Stomach (tissue), 4 donors: ENCODE measurements around the gene KLHL42.

Source experiments
- CTCF ChIP-seq, 7 experiments: fragments of 450-650 bp in 4 of 7; fragments of 200-600 bp in 3 of 7; sonication (generic) in 3 of 7; IDR thresholded peaks; one replicate each; pipeline ENCODE4 v1.5.1; 2016 to 2019; ENCODE audit warnings: antibody characterized with exemption in 7 of 7, control low read depth in 2 of 7, mild to moderate bottlenecking in 1 of 7
- EP300 ChIP-seq: sonication (generic); formaldehyde crosslinking; IDR thresholded peaks from one replicate; pipeline ENCODE4 v1.6.1; 2017; ENCODE audit warnings: antibody characterized with exemption
- POLR2AphosphoS5 ChIP-seq, 3 donors: sonication (generic); formaldehyde crosslinking; IDR thresholded peaks; one replicate each; pipeline ENCODE4 v1.6.1; 2016; ENCODE audit warnings: antibody characterized with exemption in 3 of 3

DNA sequence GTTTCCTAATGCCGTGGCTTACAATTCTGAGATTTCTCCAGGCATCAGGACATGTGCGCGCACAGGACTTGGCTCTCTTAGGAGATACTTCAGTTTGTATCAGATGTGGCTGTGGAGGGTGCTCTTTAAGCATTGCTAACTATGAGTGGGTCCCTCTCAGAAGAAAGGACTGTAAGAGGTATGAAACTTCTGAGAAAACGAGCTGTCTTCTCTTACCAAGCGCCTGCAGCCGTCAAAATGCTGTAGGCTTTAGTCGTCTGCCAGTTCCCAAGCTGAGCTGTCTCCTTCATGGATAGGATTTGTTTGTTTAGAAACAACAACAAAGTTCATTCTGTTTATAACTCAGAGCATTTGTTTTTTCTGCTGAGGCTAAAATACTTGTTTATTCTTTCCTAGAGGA lies 16.1 kb downstream of the KLHL42 start:
- no peak for TF ChIP-seq EP300
- TF ChIP-seq POLR2AphosphoS5 (IDR thresholded peaks at IDR 0.05): no peak
- TF ChIP-seq CTCF (IDR thresholded peaks at IDR 0.05): no peak
